Measurements from ENCODE around the gene CAMK2B.

DNA sequence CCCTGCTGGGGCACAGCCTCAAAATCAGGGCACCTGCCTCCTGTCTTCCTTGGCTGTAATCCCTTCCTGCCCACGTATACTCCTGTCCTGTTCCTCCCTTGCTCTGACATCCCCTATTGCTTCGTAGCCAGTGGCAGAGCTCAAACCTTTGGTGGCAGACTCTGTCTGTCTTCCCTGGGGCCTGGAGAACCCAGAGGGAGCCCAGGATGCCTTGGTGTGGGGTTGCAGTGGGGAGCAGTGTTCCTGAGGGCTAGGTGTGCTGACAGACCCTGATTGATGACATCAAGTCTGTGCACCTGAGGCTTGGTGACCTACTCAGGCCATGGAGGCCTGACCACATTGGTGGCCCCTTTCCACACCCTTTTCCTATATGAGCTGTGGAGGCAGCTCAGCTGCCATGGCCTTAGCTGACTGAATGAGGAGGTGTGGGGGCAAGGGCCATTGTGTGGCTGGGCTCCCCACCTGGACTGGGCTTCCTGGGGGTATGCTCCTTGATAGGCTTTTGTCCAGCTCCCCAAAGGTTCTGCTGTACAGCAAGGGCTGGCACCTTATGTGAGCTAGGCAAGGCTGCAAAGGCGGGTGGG lies 130.7 kb downstream of the CAMK2B start:
- TF ChIP-seq EZH2phosphoT487 (conservative IDR thresholded peaks at IDR 0.05; ENCODE audit: low read length): no peak
- TF ChIP-seq, protein P1, sequence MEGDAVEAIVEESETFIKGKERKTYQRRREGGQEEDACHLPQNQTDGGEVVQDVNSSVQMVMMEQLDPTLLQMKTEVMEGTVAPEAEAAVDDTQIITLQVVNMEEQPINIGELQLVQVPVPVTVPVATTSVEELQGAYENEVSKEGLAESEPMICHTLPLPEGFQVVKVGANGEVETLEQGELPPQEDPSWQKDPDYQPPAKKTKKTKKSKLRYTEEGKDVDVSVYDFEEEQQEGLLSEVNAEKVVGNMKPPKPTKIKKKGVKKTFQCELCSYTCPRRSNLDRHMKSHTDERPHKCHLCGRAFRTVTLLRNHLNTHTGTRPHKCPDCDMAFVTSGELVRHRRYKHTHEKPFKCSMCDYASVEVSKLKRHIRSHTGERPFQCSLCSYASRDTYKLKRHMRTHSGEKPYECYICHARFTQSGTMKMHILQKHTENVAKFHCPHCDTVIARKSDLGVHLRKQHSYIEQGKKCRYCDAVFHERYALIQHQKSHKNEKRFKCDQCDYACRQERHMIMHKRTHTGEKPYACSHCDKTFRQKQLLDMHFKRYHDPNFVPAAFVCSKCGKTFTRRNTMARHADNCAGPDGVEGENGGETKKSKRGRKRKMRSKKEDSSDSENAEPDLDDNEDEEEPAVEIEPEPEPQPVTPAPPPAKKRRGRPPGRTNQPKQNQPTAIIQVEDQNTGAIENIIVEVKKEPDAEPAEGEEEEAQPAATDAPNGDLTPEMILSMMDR (IDR thresholded peaks at IDR 0.05; ENCODE audit: insufficient read depth, low read length, poor library complexity, severe bottlenecking): no peak
